HepG2 (cell line): ENCODE measurements around the gene CIITA. TPM values are rescaled to one million over a fixed set of nuclear protein-coding genes. Genes with fewer than 3 reads are reported as not detected.

Experiments used
- AHDC1 ChIP-seq: sonication (generic); formaldehyde crosslinking; IDR thresholded peaks from 2 replicates; pipeline ENCODE4 v1.5.1; 2020; ENCODE audit warnings: mild to moderate bottlenecking, missing genetic modification reagents, borderline replicate concordance
- GLI4 ChIP-seq: sonication (generic); formaldehyde crosslinking; IDR thresholded peaks from 2 replicates; pipeline ENCODE4 v1.5.1; 2020; ENCODE audit warnings: missing genetic modification reagents, mild to moderate bottlenecking, moderate library complexity, borderline replicate concordance
- GLMP ChIP-seq: sonication (generic); formaldehyde crosslinking; IDR thresholded peaks from 2 replicates; pipeline ENCODE4 v1.9.0; 2021; ENCODE audit warnings: missing genetic modification reagents, mild to moderate bottlenecking, borderline replicate concordance
- IRF2 ChIP-seq: IDR thresholded peaks from 2 replicates; pipeline ENCODE4 v1.6.1; 2018; ENCODE audit warnings: missing genetic modification reagents, missing compliant biosample characterization
- RFXAP ChIP-seq: sonication (generic); formaldehyde crosslinking; IDR thresholded peaks from 2 replicates; pipeline ENCODE4 v1.4.0; 2020; ENCODE audit warnings: missing genetic modification reagents, borderline replicate concordance
- TERF1 ChIP-seq: sonication (generic); formaldehyde crosslinking; IDR thresholded peaks from 2 replicates; pipeline ENCODE4 v1.8.0; 2022; ENCODE audit warnings: mild to moderate bottlenecking, missing genetic modification reagents, moderate library complexity
- ZNF276 ChIP-seq: sonication (generic); formaldehyde crosslinking; IDR thresholded peaks from 2 replicates; pipeline ENCODE4 v1.4.0; 2020; ENCODE audit warnings: mild to moderate bottlenecking, low read depth, missing genetic modification reagents
- ZNF407 ChIP-seq: sonication (generic); formaldehyde crosslinking; IDR thresholded peaks from one replicate; pipeline ENCODE4 v1.5.1; 2020; ENCODE audit warnings: mild to moderate bottlenecking, missing genetic modification reagents; ENCODE audit errors: not compliant biosample characterization
- polyA plus RNA-seq, 8 experiments: library from polyadenylated mRNA; depleted of rRNA in 3 of 8; stranded (reverse) in 7 of 8; unstranded in 1 of 8; fragments of >200 nt; fragmentation: Illumina TruSeq in 4 of 8; extraction: Trizol in 4 of 8; gene quantifications; 2 replicates each; pipeline versions ENCODE4 v1.2.1 to v1.2.3, GENCODE V29; 2011 to 2016; ENCODE audit warnings: low read depth in 4 of 8, missing spikeins in 1 of 8, mixed read lengths in 1 of 8; ENCODE audit not compliant: insufficient read depth in 1 of 8
- total RNA-seq, 5 experiments: library from RNA; depleted of rRNA; stranded (reverse); fragments of >200 nt; fragmentation: Illumina TruSeq; extraction: Trizol; gene quantifications; 2 replicates each; pipeline ENCODE4 v1.2.3, GENCODE V29; 2016; ENCODE audit warnings: low read depth in 1 of 5

CIITA gene
- total and polyA plus RNA-seq, 2 of the 13 experiments (the other 11 are each of a cell fraction or from before 2014, with no cell fraction given) = 0.08 to 0.09 TPM

DNA sequence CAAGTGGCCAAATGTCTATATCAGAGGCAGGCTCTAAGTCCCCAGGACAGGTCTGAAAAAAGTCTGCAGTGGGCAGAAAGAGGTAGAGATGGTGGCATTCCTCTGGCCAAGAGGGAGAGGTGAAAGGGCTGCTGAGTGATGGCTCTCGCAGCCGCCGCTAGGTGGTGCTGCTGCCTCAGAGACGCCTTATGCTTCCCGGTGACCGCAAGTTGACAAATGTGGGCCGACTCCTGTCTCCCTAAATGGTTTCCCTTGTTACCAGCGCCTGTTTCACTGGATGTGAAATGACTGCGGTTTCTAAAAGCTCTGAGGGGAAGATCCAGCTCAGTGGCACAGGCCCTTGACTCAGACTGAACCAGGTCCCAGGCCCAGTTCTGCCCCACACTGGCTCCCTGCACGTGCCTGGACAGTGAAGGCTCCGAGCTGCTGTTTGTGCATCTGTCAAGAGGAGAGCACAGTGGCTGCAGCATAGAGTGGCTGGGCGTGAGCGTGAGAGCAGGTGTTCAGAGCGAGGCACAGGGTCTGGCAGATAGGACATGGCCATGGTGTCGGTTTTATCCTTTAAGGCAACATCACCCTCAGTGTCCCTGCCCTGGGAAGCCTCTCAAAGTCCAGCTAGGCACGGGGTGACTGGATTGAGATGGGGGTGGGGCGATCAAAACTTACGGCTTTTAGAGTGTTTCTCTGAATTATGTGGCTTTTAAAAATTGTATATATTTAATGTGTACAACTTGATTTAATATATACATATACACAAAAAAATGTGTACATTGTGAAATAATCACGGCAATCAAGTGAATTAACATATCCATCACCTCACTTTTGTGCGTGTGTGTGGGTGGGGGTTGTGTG is 87.3 kb downstream of the CIITA start (continued):
- TF ChIP-seq ZNF407 (no peak), GLI4 (CRISPR knock-in tag) (no peak), GLMP (CRISPR knock-in tag) (no peak), ZNF276 (CRISPR knock-in tag) (no peak), IRF2 (CRISPR knock-in tag) (peak; percentile 54; the same call in 1 of the 2 replicates), TERF1 (CRISPR knock-in tag) (no peak), RFXAP (no peak), AHDC1 (CRISPR knock-in tag) (no peak)
